NCI-H1930 (cell line): ENCODE results near the gene PDIA6.
A peak's percentile ranks its signal among the peaks of the same experiment; 100 is the strongest.

Source experiments
- DNase-seq, 2 experiments: peaks; one replicate each; lab custom pipeline; 2025; lab: John Stamatoyannopoulos, UW

The PDIA6 gene, protein sequence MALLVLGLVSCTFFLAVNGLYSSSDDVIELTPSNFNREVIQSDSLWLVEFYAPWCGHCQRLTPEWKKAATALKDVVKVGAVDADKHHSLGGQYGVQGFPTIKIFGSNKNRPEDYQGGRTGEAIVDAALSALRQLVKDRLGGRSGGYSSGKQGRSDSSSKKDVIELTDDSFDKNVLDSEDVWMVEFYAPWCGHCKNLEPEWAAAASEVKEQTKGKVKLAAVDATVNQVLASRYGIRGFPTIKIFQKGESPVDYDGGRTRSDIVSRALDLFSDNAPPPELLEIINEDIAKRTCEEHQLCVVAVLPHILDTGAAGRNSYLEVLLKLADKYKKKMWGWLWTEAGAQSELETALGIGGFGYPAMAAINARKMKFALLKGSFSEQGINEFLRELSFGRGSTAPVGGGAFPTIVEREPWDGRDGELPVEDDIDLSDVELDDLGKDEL

DNA sequence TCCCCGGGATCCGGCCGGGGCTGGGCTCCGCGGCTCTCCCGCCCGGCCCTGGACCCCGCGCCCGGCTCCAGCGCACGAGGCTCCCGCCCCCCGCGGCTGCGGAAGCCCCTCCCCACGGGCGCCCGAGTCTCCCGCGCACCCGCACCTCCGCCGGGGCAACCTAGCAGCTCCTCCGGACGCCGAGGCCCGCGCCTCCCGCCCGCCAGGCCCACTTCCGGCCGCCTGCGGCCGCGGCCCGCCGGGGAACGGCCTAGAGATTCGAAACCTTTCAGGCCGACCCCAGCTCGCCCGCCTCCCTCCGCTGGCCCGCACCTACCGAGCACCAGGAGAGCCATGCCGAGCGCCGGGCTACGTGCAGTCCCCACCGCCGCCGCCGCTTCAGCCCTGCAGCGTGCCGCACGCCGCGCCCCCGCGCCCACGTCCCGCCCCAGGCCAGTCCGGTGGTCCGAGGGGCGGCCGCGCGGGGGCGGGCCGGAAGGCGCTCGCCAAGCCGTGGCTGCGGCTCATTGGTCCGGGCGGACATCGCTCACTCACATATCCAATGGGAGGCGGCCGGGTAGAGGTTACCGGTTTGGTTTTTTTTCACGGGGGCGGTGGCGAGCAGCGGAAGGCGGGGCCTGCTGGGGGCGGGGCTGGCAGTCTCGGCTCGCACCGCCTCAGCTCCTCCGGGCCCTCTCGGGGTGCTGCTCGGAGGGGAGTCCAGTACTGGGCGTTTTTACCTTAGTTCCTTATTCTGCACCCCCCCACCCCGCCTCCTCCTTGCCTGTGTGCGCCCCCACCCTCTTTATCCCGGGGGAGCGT, at the start of gene PDIA6:
Gene PDIA6, minus strand, starts transcription at position 424 of the 801 bp plus-strand sequence. Its CDS starts 89 bp downstream, at position 335.
- peak; percentile 90 to 93 for DNase-seq

DNA sequence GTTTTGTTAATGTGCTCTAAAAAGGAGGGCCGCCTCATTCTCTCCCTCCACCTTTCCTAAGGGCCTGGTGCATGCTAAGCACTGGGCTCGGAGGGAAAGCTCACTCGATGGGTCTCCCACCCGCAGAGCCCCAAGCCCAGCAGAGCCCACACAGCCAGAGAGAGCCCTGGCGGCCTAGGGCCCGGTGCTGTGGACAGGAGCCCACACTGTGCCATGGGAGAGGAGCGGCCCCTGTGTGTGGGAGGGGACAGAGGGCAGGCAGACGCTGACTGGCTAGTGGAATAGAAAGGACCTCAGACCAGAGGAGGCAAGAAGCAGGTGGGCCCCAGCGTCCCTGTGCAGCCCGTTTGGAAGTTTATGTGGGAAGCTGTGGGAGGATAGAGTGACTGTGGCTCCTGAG, 49.7 kb upstream of the PDIA6 start:
- no peak for DNase-seq

DNA sequence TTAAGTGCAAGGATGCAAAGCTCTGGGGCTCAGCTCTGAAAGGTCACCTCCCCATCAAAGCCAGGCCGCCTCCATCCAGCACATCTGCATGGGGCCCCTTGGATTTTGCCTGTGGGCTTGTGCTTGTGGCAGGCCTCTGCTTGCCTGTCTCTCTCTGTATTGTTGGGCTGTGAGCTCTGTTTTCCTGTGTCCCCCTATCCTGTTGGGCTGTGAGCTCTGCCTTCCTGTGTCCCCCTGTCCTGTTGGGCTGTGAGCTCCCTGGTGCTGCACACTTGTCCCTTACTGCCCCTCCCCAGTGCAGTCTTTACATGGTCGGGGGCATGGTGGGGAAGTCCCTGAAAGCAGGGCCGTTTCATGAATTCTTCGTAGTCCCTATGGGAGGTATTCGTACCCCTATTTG, 49.2 kb upstream of the PDIA6 start:
- DNase-seq, result no peak

DNA sequence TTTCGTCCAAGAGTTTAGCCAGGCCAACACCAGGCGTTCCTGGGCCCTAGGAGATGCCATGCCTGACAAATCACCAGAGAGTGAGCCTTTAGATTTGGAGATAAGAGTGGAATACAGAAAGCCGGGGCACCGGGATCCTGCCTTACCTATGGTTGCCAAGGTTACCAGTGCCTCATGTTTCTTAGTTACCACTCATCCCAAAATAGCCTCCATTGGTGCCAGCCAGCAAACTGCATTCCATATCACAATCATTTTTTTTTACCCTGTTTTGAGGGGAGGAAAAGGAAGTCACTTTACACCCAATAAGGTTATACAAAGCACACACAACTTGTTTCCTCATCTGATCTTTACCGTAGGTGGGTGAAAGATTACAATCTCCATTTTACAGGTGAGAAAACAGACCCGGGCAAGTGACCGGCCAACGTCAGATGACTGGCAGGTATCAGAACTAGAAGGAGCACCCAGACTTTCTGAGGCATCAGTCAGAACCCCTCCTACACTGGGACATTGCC, 48.3 kb upstream of the PDIA6 start:
- no peak for DNase-seq

DNA sequence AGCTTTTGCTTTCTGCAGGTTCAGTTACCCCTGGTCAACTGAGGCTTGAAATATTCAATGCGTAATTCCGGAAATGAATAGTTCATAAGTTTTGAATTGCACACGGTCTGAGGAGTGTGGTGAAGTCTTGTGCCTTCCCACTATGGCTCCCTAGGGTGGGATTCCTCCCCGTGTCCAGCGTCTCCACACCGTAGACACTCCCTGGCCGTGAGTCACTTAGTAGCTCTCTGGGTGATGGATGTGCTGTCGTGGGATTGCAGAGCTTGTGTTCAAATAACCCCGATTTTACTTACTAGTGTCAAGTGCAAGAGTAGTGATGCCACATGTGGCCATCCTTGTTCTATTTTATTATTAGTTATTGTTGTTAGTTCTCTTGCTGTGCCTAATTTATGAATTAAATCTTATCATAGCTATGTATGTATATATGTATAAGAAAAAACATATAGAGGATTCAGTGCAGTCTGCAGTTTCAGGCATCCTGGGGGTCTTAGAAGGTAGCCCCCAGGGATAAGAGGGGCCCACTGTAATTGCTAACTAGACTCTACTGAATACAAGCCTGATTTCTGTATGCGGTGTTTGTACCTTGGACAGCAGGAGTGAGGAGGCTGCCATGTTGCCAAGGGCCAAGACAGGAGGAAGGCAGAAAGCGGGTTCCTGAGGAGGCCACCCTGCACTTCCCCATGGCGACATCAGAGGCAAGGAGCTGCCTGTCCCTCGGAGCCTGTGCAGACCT, 47.7 kb upstream of the PDIA6 start:
- no peak for DNase-seq

DNA sequence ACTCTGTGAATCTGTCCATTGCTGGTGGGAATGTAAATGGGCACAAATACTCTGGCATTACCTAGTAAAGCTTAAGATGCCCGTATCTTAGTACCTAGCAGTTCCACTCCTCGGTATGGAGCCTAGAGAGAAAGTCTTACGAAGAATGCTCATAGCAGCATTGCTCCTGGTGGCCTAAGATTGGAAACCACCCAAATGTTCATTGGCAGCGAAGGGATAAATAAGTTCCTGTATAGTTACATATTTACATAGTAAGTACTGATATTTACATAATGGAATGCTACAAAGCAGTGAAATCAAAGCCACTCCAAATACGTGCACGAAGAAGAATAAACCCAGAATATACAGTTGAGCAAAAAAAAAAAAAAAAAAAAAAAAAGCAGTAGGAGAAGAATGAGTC, 46.7 kb upstream of the PDIA6 start:
- no peak for DNase-seq

DNA sequence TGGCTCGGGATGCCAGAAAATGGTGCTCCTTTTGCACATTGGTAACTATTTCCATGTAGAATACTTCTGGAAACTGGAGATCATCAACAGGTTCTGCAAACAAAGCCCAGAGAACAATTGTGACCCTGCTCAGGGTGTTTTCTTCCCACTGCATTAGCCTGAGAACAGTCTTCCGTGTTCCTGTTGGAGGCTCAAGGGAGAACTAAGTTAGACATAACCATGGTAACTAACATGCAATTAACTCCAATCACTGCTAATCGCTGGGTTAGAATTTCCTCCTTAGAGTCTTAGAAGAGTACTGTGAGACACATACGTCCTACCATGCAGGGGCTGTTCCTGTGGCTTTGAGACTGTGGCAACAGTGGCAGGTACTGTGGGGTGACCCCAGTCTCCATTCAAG, 36.0 kb upstream of the PDIA6 start:
- DNase-seq, result no peak

DNA sequence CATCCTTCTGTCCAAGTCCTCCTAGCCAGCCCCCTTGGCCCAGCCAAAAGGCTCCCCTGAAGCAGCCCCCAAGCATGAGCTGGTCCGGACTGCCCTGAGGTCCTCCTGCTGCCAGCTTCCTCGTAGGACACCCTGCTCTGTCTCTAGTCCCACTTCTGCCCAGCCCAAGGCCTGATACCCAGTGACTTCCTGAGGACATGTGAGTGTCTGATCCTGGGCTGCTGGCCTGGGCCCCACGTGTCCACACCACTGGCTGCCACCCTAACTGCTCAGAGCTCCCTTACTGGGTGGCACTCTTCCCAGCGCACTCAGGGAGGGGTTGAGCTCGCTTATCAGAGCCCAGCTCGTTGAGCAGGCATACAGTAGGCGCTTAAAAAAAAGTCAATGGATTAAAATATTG, 34.4 kb upstream of the PDIA6 start:
- DNase-seq, result no peak

DNA sequence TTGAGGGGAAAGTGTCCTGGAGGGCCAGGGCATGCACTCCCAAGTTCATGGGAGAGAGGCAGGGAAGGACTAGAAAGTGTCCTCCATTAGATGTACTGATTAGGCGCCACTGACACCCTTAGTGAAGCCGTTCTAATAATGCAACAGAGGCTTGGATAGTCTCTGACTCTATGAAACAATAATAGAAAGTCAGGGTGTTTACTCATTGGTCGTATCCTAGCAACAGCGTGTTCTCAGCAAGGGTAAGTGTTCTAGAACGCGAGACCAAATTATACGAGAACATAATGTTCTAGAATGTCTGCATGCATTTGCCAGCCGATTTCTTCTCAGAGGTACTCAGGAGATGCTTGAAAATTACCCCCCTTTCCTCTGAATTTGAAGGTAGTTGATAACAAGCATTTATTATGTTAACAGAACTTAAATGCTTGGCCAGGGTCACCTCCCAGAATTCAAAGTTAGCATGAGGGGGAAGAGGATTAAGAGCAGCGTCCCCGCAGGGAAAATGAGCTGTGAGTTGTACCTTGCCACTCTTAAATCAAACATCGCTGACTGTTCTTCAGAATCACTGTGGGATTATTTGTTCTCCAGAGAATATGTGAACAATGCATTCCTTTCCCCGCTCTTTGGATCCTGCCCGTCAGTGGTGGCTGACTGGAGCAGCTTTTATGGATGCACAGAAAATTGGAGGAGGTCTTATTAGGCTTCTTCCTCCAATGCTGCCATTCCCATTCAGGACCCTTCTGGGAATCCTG, 33.7 kb upstream of the PDIA6 start:
- no peak for DNase-seq

DNA sequence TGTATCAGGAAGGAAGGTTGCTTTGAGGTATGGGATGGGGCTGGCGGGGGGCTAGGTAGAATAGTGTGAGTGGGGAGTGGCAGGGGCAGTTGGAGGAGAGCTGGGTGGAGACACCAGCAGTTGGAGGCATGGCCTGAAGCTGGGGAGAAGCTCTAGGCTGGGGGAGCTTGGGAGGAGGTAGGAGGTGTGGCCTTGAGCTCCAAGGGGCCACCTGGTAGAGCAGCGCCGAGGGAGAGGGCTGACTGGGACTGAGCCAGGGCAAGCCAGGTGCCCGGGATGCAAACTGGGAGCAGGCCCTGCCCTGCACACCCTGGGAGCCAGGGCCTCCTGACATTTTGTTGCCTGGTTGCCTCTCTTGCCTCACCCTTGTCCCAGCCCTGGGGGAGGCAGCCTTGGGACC, 33.1 kb upstream of the PDIA6 start:
- no peak for DNase-seq

DNA sequence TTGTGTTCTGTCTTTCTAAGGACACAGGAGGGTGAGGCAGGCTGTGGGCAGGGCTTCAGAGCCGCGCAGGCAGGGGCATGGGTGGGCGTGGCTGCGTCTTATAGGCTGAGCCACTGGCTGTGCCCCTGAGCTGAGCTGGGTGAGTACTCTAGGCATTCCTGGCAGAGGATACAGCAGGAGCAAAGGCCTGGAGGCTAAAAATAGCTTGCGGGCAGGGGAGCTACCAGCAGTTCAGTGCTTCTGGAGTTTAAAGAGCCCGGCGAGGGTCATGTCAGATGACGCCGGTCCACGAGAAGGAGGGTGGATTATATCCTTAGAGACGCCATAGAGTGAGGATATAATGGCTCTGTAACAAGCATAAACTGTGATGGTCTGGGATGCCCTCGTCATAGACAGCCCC, 31.5 kb upstream of the PDIA6 start:
- no peak for DNase-seq

DNA sequence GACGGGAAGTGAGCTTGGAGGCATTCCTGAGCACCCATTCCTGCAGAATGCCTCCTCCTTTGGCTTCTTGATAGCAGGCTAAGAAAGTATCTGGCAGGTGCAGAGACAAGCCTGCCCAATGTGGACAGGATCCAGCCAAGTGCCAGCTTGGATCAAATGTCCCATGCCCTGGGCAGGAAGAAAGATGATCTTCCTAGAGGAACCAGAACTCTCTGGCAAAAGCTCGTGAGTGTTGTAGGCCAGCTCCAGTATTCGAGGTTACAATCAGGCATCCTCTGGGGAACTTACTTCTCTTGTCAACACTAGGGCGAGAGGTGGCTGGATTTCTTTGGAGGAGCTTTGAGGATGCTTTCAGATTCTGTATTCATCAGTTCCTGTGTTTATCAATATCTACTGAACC, 29.9 kb upstream of the PDIA6 start:
- DNase-seq, result no peak

DNA sequence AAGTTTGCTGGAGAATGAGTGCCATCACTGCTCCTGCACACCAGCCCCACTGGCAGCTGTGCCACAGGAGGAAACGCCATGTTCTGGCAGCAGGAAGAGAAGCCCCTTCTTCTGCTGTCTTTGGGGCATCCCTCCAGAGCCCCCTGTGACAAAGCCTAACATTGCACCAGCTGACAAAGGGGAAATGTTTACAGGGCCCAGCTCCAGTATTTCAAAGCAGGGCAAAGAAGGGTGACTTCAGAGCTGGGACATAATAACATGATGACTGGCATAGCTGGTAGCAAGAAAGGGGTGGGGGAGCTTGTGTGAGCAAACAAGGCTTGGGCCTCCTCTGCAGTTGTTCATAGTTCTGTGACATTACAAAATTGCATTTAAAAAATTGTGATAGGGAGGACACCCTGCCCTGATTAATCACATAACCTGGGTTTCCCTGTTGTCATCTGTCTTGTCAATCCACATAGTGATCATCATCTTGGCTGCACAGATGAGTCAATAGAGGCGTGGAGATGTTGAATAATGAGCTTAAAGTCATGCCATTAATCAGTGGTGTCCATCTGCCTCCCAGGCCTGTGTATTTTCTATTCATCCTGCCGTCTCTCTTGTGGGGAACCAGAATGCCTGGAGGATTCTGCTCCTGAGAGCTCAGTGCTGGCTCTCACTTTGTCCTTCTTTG, 29.1 kb upstream of the PDIA6 start:
- no peak for DNase-seq

DNA sequence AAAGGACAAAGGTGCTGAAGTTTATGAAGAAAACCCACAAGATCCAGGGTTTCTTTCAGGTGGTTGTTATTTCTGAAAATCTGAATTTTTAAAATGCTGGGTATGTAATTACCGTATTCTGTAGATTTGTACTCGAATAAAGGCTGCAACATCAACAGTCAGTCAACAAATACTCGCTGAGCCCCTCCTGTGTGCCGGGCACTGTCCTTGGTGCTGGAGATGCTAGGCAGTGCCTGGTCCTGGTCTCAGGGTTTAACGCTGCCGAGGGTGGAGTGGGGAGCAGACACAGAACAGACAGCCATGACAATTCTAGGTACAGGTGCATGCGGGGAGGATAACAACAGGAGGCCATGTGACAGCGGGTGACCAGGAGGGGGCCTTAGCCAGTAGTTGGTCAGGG, 27.2 kb upstream of the PDIA6 start:
- DNase-seq, result no peak

DNA sequence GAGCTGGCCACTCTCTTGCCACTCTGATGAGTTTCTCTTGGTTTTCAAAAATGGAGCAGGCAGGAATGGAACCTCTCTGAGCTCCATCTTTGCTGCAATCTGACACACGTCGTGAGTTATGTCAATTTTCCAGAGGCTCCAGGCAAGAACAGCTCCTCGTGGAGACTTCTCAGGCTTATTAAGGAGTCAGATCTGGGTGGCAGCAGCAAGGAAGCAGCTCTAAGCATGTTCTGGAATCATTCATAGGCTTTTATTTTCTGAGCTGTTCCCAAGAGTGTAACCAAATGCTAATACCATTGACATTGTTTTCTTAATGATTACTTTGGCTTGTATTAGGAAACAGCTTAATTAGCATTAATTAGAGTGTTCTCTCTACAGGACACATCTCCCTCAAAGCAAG, 26.1 kb upstream of the PDIA6 start:
- DNase-seq, result no peak

DNA sequence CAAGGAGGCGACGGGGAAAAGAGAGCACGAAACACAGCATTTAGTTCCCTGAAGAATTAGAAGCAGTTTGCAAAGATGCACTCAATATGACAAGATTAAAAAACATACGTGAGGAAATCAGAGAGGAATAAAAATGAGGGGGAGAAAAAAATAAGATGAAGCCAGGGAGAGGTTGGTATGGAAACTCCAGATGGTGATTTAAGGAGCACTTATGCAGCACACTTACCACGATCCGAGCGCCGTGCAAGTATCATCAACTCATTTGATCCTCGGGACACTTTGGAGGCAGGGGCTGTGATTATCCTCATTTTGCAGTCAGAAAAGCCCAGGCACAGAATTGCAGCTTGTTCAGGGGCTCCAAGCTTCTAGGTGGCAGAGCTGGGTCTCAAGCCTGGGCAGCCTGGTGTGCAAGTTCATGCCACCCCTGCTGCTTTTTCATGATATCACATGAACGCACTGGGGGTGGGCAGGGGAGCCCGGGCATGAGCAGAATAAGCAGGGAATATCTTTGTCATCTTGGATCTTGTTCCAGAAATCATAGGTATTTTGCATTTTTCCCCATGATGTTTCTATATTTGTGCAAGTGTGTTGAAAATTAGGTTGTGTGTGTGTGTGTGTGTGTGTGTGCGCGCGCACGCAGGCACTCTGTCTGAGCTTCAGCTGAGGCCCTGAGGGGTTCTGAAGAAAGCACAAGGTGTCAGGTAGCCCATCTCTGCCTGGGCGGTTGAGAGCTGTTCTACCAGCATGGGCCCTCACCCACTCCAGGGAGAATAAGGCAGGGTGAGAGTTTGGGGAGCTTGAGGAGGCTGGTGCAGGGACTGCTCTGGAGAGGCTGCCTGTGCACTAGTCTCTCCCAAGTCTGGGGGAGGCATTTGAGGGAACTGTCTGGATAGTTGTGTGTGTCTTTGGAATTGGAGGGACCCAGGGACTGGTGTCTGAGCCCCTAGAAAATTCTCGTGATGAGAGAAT, 25.0 kb upstream of the PDIA6 start:
- DNase-seq, result no peak

DNA sequence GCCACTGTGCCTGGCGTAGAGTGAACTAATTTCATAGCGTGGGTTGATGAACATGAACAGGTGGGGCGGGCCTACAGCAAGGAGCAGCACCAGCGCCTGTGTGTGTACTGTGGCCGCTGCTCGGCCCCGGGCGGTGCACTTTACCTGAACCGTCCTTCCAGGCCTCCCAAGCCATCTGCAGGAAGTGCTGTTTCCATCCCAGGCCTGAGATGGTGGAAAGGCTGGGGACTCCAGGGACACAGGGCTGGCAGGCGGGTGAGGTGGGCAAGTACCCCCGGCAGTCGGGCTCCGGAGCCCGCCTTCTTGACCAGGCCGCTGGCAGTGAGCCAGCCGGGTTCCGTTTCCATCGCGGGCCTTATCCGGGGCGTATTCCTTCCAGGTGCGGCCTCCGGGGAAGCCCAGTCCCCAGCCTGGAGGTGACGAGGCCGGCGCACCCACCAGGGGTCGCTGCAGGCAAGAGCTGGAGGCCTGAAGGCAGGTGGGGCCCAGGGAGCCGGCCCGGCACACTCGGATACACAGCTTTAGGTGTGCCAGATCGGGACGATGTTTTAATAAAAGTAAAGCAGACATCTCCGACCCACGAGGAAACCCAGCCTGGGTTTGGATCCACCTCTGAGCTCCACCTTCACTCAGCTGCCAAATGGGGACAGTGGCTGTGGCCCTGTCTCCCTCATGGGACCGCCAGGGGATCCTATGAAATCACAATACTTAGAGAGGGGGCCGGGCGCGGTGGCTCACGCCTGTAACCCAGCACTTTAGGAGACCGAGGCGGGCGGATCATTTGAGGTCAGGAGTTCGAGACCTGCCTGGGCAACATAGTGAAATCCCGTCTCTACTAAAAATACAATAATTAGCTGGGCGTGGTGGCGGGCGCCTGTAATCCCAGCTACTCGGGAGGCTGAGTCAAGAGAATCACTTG, 22.7 kb upstream of the PDIA6 start:
- peak; percentile 28 to 50 for DNase-seq

DNA sequence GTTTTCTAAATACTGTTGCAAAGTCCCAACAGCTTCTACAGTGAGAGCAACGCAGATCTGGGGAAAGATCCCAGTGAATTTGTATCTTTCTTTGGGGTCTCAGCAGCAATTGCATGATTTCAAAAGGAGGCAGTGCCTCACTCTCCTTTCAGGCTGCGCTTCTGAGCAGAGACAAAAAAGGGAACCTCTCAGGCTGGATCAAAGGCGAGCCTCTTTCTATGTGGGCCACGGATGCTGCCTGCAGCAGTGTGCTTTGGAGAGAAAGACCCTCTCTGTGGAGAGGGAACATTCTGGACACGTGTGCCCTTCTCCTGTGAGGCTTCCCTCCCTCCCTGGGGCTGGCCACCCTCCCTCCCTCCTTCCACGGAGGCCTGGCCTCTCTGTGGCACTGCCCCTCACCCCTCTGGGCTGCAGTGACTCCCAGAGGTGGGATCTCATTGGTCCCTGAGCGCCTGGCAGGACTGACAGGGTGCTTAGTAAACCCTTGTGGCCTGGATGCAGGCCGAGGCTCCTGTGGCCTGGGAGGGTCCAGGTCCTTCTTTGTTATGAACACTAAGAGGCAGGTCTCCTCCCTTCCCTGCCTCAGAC, 21.6 kb upstream of the PDIA6 start:
- no peak for DNase-seq
